HUES6 (cell line): ENCODE data around the gene EIF4E2.

ENCODE experiments used
- H3K27ac ChIP-seq: 2 replicates; pipeline ENCODE4 v1.7.0; 2013; ENCODE audit warnings: low read depth, mild to moderate bottlenecking, low read length, inconsistent platforms
- H3K27me3 ChIP-seq: 2 replicates; pipeline ENCODE4 v1.6.1; 2013; ENCODE audit warnings: low read length; ENCODE audit not compliant: control insufficient read depth, insufficient read depth
- H3K36me3 ChIP-seq: 2 replicates; pipeline ENCODE4 v1.6.1; 2013; ENCODE audit warnings: low read length; ENCODE audit not compliant: control insufficient read depth, insufficient read depth
- H3K4me1 ChIP-seq: 2 replicates; pipeline ENCODE4 v1.6.1; 2013; ENCODE audit warnings: low read length; ENCODE audit not compliant: control insufficient read depth, insufficient read depth
- H3K4me3 ChIP-seq: 2 replicates; pipeline ENCODE4 v1.5.1; 2013; ENCODE audit warnings: low read depth, low read length
- H3K9ac ChIP-seq: one replicate; pipeline ENCODE4 v1.6.1; 2013; ENCODE audit warnings: mild to moderate bottlenecking, low read length
- H3K9me3 ChIP-seq: 2 replicates; pipeline ENCODE4 v1.6.1; 2013; ENCODE audit warnings: low read depth, low read length; ENCODE audit not compliant: control insufficient read depth, insufficient read depth

EIF4E2 gene

GRCh38 chr2:232571026-232571474 lies 20.6 kb downstream of the EIF4E2 start:
- H3K9me3 ChIP-seq: no peaks in the 10 kb centered on the region
- no peak overlapping the region for H3K9ac ChIP-seq
- no peaks in the 10 kb centered on the region for H3K4me1 ChIP-seq
- no peaks in the 10 kb centered on the region for H3K27me3 ChIP-seq
- H3K4me3 ChIP-seq: no peak overlapping the region
- no peak overlapping the region for H3K27ac ChIP-seq
- H3K36me3 ChIP-seq: peaks cover 90% of the 10 kb centered on the region

- no peak overlapping the region for H3K27ac ChIP-seq
- H3K4me3 ChIP-seq: no peak overlapping the region
- peaks cover 81% of the 10 kb centered on the region for H3K36me3 ChIP-seq
- no peaks in the 10 kb centered on the region for H3K4me1 ChIP-seq
- no peaks in the 10 kb centered on the region for H3K27me3 ChIP-seq
- no peaks in the 10 kb centered on the region for H3K9me3 ChIP-seq
- H3K9ac ChIP-seq: no peak overlapping the region
Observed at GRCh38 chr2:232573042-232573441, 22.6 kb downstream of the EIF4E2 start.

DNA sequence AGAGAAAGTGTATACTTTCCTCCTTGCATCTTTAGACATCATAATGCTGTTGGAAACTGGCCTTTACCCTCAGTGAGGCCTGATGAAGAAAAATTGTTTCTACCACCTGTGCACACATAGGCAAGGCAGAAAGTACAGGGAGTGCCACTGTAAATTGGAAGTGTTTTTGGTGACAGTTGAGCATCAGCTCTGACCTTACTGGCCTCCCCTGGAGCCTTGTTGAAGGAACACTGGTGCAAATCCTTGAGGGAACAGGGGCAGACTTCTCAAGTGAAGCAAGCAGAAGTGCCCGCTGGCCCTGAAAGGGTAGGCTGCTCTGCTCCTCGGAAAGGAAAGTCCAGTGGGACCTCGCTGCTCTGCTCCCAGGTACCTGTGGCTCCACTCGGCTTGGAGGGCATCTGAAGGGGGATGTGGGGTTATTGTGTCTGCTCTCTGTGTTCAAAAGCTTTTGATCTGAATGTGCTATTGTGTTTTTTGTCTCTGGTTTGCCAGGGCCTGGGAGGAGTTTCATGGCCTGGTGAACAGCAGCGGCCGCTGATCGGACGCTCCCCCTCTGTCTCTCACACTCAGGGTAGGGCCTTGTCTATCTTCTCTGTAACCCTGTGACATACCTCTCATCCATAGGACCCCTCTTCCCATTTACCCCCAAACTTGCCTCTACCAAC lies 23.4 kb downstream of the EIF4E2 start:
- Histone ChIP-seq H3K27ac (no peak overlapping the region), H3K36me3 (peaks cover 76% of the 10 kb centered on the region), H3K4me1 (no peaks in the 10 kb centered on the region)

DNA sequence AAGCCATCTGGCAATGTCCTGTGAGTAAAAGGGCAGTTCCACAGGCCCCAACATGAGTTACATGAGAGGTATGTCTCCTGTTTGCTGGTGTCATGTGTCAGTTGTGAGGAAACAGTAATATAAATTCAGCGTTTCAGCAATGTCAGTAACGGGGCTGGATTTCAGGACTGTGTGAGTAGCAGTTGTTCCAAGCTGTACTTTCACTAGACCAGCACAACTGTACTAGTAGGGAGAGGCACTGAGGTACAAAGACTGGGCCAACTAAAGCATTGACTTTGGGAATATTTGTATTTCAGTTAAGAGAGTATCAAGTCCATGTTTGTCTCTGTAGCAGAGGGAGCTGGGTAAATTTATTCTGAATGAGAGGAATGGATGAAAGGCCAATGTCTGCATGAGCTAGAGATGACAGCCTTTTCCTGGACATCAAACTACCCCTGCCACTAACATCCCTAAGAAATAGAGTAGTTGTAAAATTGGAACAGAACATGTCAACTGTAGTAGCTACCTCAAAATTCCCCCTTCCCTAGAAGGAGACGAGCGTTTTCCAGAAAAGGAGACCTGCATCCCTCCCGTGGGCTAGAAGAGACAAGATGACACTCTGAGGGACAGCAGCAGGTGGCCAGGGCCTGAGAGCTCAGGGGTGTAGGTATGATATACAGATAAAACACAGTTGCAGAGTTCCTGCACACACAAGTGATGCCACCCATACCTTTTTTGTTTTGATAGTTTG lies 24.4 kb downstream of the EIF4E2 start:
- H3K27me3 ChIP-seq: no peaks in the 10 kb centered on the region
- H3K36me3 ChIP-seq: peaks cover 72% of the 10 kb centered on the region
- H3K9me3 ChIP-seq: no peaks in the 10 kb centered on the region
- no peaks in the 10 kb centered on the region for H3K4me1 ChIP-seq
- H3K4me3 ChIP-seq: no peak overlapping the region
- no peak overlapping the region for H3K27ac ChIP-seq
- no peak overlapping the region for H3K9ac ChIP-seq

More for the DNA sequence above, 23.4 kb downstream of the EIF4E2 start:
- no peak overlapping the region for H3K4me3 ChIP-seq
- no peaks in the 10 kb centered on the region for H3K9me3 ChIP-seq
- H3K27me3 ChIP-seq: no peaks in the 10 kb centered on the region
- H3K9ac ChIP-seq: no peak overlapping the region

DNA sequence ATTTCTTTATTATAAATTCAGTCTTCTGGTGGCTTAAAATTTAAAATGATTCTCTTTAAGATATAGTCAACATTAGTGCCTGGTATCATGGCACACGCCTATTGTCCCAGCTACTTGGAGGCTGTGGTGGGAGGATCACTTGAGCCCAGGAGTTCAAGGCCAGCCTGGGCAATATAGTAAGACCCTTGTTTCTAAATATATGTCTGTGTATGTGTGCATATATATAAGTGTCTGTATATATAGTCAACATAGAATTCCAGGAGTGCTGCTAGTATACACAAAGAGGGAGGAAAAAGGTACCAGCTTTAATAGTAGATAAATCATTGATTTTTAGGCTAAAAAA lies 24.9 kb downstream of the EIF4E2 start:
- Histone ChIP-seq H3K9ac (no peak overlapping the region), H3K9me3 (no peaks in the 10 kb centered on the region), H3K4me3 (no peak overlapping the region), H3K4me1 (no peaks in the 10 kb centered on the region), H3K36me3 (peaks cover 68% of the 10 kb centered on the region), H3K27ac (no peak overlapping the region), H3K27me3 (no peaks in the 10 kb centered on the region)

DNA sequence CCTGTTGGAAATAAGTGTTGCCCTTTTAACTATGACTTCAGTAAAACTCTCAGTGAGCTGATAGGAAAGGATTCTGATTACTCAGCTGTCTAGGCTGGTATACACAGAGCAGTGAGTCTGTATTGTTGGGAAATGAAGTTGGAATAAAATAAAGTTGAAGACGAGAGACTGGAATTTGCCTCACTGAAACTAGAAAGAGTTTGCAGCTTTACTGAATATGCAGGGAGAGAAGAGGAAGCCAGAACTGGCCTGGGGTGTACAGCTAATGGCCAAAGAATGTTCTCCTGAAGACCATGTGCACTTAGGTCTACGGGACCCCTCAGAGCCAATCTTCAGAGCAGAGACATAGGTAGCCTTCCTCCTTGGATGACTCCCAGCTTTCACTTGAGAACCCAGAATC lies 26.5 kb downstream of the EIF4E2 start:
- H3K9me3 ChIP-seq: no peaks in the 10 kb centered on the region
- no peak overlapping the region for H3K9ac ChIP-seq
- H3K4me1 ChIP-seq: no peaks in the 10 kb centered on the region
- H3K27ac ChIP-seq: no peak overlapping the region
- no peaks in the 10 kb centered on the region for H3K27me3 ChIP-seq
- H3K36me3 ChIP-seq: peaks cover 69% of the 10 kb centered on the region
- no peak overlapping the region for H3K4me3 ChIP-seq

GRCh38 chr2:232577841-232578240 lies 27.4 kb downstream of the EIF4E2 start:
- Histone ChIP-seq H3K9ac (no peak overlapping the region), H3K27ac (no peak overlapping the region), H3K9me3 (no peaks in the 10 kb centered on the region), H3K4me3 (no peak overlapping the region), H3K36me3 (peaks cover 70% of the 10 kb centered on the region), H3K4me1 (no peaks in the 10 kb centered on the region), H3K27me3 (no peaks in the 10 kb centered on the region)

- Histone ChIP-seq H3K27ac (no peak overlapping the region), H3K36me3 (peaks cover 71% of the 10 kb centered on the region), H3K9me3 (no peaks in the 10 kb centered on the region), H3K27me3 (no peaks in the 10 kb centered on the region), H3K4me3 (no peak overlapping the region), H3K4me1 (no peaks in the 10 kb centered on the region), H3K9ac (no peak overlapping the region)
Observed at GRCh38 chr2:232578626-232579025, 28.1 kb downstream of the EIF4E2 start.

DNA sequence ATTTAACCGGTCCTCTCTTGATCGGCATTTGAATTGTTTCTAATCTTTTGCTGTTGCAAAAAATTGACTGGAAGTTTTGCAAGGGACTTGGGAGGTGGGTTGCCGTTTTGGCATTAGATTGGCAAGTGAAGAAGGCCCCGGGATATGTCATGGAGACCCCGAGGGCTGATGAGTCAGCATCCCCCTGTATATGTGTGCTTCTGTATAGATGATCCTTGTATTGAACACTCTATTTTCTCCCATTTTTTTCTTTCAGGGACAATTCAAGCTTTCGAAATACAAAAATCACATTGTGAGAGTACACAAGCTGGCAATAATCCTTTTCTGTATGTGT lies 30.1 kb downstream of the EIF4E2 start:
- Histone ChIP-seq H3K4me3 (no peak overlapping the region), H3K27ac (no peak overlapping the region), H3K9me3 (no peaks in the 10 kb centered on the region), H3K9ac (no peak overlapping the region), H3K27me3 (no peaks in the 10 kb centered on the region), H3K36me3 (peaks cover 54% of the 10 kb centered on the region), H3K4me1 (no peaks in the 10 kb centered on the region)

GRCh38 chr2:232581725-232582124 lies 31.2 kb downstream of the EIF4E2 start:
- no peak overlapping the region for H3K4me3 ChIP-seq
- H3K4me1 ChIP-seq: 0 out of 2 replicates have a peak, but pooled peaks cover 3% of the 10 kb centered on the region
- H3K27me3 ChIP-seq: no peaks in the 10 kb centered on the region
- peaks cover 54% of the 10 kb centered on the region for H3K36me3 ChIP-seq
- no peak overlapping the region for H3K27ac ChIP-seq
- H3K9ac ChIP-seq: no peak overlapping the region
- no peaks in the 10 kb centered on the region for H3K9me3 ChIP-seq

DNA sequence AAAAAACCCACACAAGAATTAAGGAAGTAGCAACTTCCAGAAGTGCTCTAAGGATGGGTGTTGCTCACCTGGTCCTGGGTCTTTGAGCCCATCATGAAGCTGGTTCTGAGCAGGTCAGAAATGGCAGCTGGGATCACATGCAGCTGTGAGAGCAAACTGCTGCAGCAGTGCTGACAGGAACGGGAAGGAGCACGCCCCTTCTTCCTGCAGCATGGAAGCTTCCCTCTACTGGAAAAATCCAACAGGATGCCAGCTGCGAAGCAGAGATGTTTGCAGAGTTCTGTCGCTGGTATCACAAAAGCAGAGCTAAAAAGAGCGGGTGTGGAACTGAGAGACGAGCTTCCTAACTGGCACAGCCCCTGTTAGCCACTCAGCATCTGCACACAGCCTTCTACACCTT lies 33.7 kb downstream of the EIF4E2 start:
- H3K4me1 ChIP-seq: 0 out of 2 replicates have a peak, but pooled peaks cover 3% of the 10 kb centered on the region
- H3K27me3 ChIP-seq: no peaks in the 10 kb centered on the region
- H3K9me3 ChIP-seq: no peaks in the 10 kb centered on the region
- no peak overlapping the region for H3K9ac ChIP-seq
- peaks cover 38% of the 10 kb centered on the region for H3K36me3 ChIP-seq
- H3K27ac ChIP-seq: no peak overlapping the region
- H3K4me3 ChIP-seq: no peak overlapping the region
